A549 (cell line): ENCODE data around the gene SBNO1. TPM values are rescaled to one million over a fixed set of nuclear protein-coding genes. Genes with fewer than 3 reads are reported as not detected.
A peak's percentile ranks its signal among the peaks of the same experiment; 100 is the strongest.

Experiments
- ATAC-seq, 2 experiments: fragments of 200-7000 bp in 1 of 2; fragments of >200 bp in 1 of 2; cut with Nextera tagmentation in 1 of 2; cut with Tn5 transposase in 1 of 2; 3 replicates each; pipeline versions ENCODE4 v1.8.0 to v1.9.1; 2018 to 2020; ENCODE audit warnings: mild to moderate bottlenecking in 1 of 2, moderate library complexity in 1 of 2
- CTCF ChIA-PET: fragments of 300-600 bp; sonication (Branson Sonifier 250); formaldehyde crosslinking; extraction: SDS; loops from one replicate; lab custom pipeline; 2021; ENCODE audit warnings: antibody characterized with exemption, inconsistent platforms; lab: Yijun Ruan, JAX
- POLR2A ChIA-PET: fragments of 350-600 bp; formaldehyde crosslinking; extraction: SDS; loops from one replicate; lab custom pipeline; 2021; ENCODE audit warnings: antibody characterized with exemption, inconsistent platforms; lab: Yijun Ruan, JAX
- DNase-seq, 2 experiments: peaks; one replicate each; pipeline versions ENCODE4 v3.0.0 to v3.0.0-alpha.2; 2011 to 2016; ENCODE audit warnings: low read depth in 1 of 2, low spot score in 1 of 2
- FAIRE-seq: peaks from 2 replicates; lab custom pipeline; 2011; peaks lifted over from hg19 to GRCh38; lab: Jason Lieb, UNC
- H3K27ac ChIP-seq, 2 experiments: fragments of >200 bp; sonication (Bioruptor Twin); formaldehyde crosslinking; 3 replicates each; pipeline ENCODE4 v1.5.1; 2016 to 2017
- H3K4me1 ChIP-seq: fragments of >200 bp; sonication (Bioruptor Twin); formaldehyde crosslinking; 3 replicates; pipeline ENCODE4 v1.6.1; 2016
- H3K4me2 ChIP-seq: fragments of >200 bp; sonication (Bioruptor Twin); formaldehyde crosslinking; 3 replicates; pipeline ENCODE4 v1.6.1; 2016
- H3K4me3 ChIP-seq: fragments of >200 bp; sonication (Bioruptor Twin); formaldehyde crosslinking; 3 replicates; pipeline ENCODE4 v1.5.1; 2016
- H3K9me3 ChIP-seq: fragments of >200 bp; sonication (Bioruptor Twin); formaldehyde crosslinking; 3 replicates; pipeline ENCODE4 v1.6.1; 2016
- BHLHE40 ChIP-seq: IDR thresholded peaks from 2 replicates; pipeline ENCODE4 v1.6.1; 2012; ENCODE audit warnings: low read depth, low read length, inconsistent platforms
- CTCF ChIP-seq: fragments of >200 bp; sonication (Bioruptor Twin); formaldehyde crosslinking; IDR thresholded peaks from 3 replicates; pipeline ENCODE4 v1.5.1; 2016
- E2F6 ChIP-seq: IDR thresholded peaks from 2 replicates; pipeline ENCODE4 v1.6.1; 2012; ENCODE audit warnings: low read depth, borderline replicate concordance
- EHMT2 ChIP-seq: fragments of 200-600 bp; sonication (generic); IDR thresholded peaks from 2 replicates; pipeline ENCODE4 v1.6.1; 2016; ENCODE audit warnings: antibody characterized with exemption, low read depth, mild to moderate bottlenecking, moderate library complexity
- FOSB ChIP-seq: fragments of 250-450 bp; sonication (Bioruptor Pico); IDR thresholded peaks from 2 replicates; pipeline ENCODE4 v1.5.0; 2020; ENCODE audit warnings: mild to moderate bottlenecking, moderate library complexity
- FOXS1 ChIP-seq: fragments of 250-450 bp; sonication (Bioruptor Pico); IDR thresholded peaks from 2 replicates; pipeline ENCODE4 v1.5.0; 2020; ENCODE audit warnings: mild to moderate bottlenecking, moderate library complexity
- HDAC2 ChIP-seq: fragments of 200-600 bp; sonication (generic); IDR thresholded peaks from 2 replicates; pipeline ENCODE4 v1.6.1; 2016
- HEYL ChIP-seq: fragments of 250-450 bp; sonication (Bioruptor Pico); IDR thresholded peaks from 2 replicates; pipeline ENCODE4 v1.8.0; 2021; ENCODE audit warnings: mild to moderate bottlenecking, moderate library complexity
- HOXB13 ChIP-seq: fragments of 250-450 bp; sonication (Bioruptor Pico); IDR thresholded peaks from 2 replicates; pipeline ENCODE4 v1.5.0; 2020; ENCODE audit warnings: low read depth, mild to moderate bottlenecking, moderate library complexity
- MAX ChIP-seq: IDR thresholded peaks from 2 replicates; pipeline ENCODE4 v1.6.1; 2012
- MAZ ChIP-seq: fragments of 150-350 bp; IDR thresholded peaks from 2 replicates; pipeline ENCODE4 v1.6.1; 2014; ENCODE audit warnings: antibody characterized with exemption, low read depth, low read length, borderline replicate concordance
- MYC ChIP-seq: IDR thresholded peaks from 2 replicates; pipeline ENCODE4 v1.6.1; 2012; ENCODE audit warnings: mild to moderate bottlenecking, inconsistent platforms, low read length, improper control_type of control experiment, borderline replicate concordance
- NPAS2 ChIP-seq: fragments of 250-450 bp; sonication (Bioruptor Pico); IDR thresholded peaks from 2 replicates; pipeline ENCODE4 v1.8.0; 2022; ENCODE audit warnings: mild to moderate bottlenecking, moderate library complexity, borderline replicate concordance
- PHF8 ChIP-seq: fragments of 200-600 bp; sonication (generic); IDR thresholded peaks from 2 replicates; pipeline ENCODE4 v1.6.1; 2016; ENCODE audit warnings: low read depth, mild to moderate bottlenecking, antibody characterized with exemption, moderate library complexity, borderline replicate concordance
- RCOR1 ChIP-seq: fragments of 150-350 bp; IDR thresholded peaks from 2 replicates; pipeline ENCODE4 v1.6.1; 2014; ENCODE audit warnings: antibody characterized with exemption, low read length, low read depth
- USF2 ChIP-seq: fragments of 450-650 bp; IDR thresholded peaks from 2 replicates; pipeline ENCODE4 v1.6.1; 2014; ENCODE audit warnings: antibody characterized with exemption
- ZSCAN20 ChIP-seq: fragments of 250-450 bp; sonication (Bioruptor Pico); IDR thresholded peaks from 2 replicates; pipeline ENCODE4 v1.8.0; 2022; ENCODE audit warnings: mild to moderate bottlenecking, moderate library complexity
- WGBS: methylation state at CpG from one replicate; pipeline ENCODE4 v1.1.6; 2017; ENCODE audit errors: missing lambda C conversion rate; 5-methylcytosine and 5-hydroxymethylcytosine counted together
- polyA plus RNA-seq, 4 experiments: library from polyadenylated mRNA; depleted of rRNA in 3 of 4; stranded (reverse); fragments of >200 nt; fragmentation: RNase III in 1 of 4; extraction: RNeasy Plus Mini Kit Qiagen cat#74134 plus additional on column Dnase treatment in 1 of 4; gene quantifications; 2 replicates in 3 of 4; 3 replicates in 1 of 4; pipeline ENCODE4 v1.2.3, GENCODE V29; 2011 to 2017

SBNO1 gene
- polyA plus RNA-seq, 2 of the 4 experiments (the other 2 are of a cell fraction): 25.9 to 35.7 TPM

GRCh38 chr12:123365025-123365917 is 624 bp upstream of the SBNO1 start (continued):
- TF ChIP-seq MAZ (0 out of 2 replicates have a peak, but pooled peaks have one; percentile 7), EHMT2 (no peak), RCOR1 (no peak), HDAC2 (no peak), HEYL (CRISPR knock-in tag) (0 out of 2 replicates have a peak, but pooled peaks have one; percentile 70), CTCF (peak; percentile 84), ZSCAN20 (CRISPR knock-in tag) (no peak)
- TF ChIP-seq, all 56 proteins: peak for 31

- Histone ChIP-seq H3K4me2 (peak overlapping the region; percentile 92), H3K9me3 (no peaks in the 10 kb centered on the region), H3K4me3 (peak overlapping the region; percentile 96), H3K27ac (peak overlapping the region; percentile 93 to 98), H3K4me1 (peaks cover 14% of the 10 kb centered on the region)
- TF ChIP-seq NPAS2 (CRISPR knock-in tag) (no peak), USF2 (no peak), PHF8 (no peak), FOSB (CRISPR knock-in tag) (no peak), BHLHE40 (0 out of 2 replicates have a peak, but pooled peaks have one; percentile 2), MAX (peak; percentile 66; the same call in 1 of the 2 replicates)
- peak; percentile 52 to 65 for DNase-seq
- 2% methylated on average over 17 of the region's 62 CpGs for WGBS
- ATAC-seq: peak; percentile 26 to 40
- ChIA-PET POLR2A (interaction anchor here (0.6 to 3.6 kb wide), 4 partner anchors 20 to 238 kb away, joined by 3 to 71 read pairs (median 12); partner anchors contain the start of genes DDX55, KMT5A, MPHOSPH9 and MTRFR), CTCF (interaction anchor here (1.3 kb wide), 1 partner anchor 22 kb away, joined by 3 read pairs; no protein-coding TSS in a partner anchor)
- FAIRE-seq: no peak
These were observed 711 bp downstream of the SBNO1 start for GRCh38 chr12:123363740-123364531.

- Histone ChIP-seq H3K9me3 (no peaks in the 10 kb centered on the region), H3K4me2 (peak overlapping the region; percentile 92), H3K4me1 (peaks cover 14% of the 10 kb centered on the region), H3K4me3 (peak overlapping the region; percentile 96), H3K27ac (peak overlapping the region; percentile 93 to 98)
- 5% methylated on average over 9 of the region's 9 CpGs for WGBS
- ChIA-PET POLR2A (interaction anchor here (0.6 to 3.6 kb wide), 2 partner anchors 21 to 173 kb away, joined by 3 to 71 read pairs; partner anchors contain the start of gene KMT5A), CTCF (interaction anchor here (0.7 kb wide), 1 partner anchor 265 kb away, joined by 5 read pairs; no protein-coding TSS in a partner anchor)
- TF ChIP-seq MAX (peak; percentile 86), MYC (peak; percentile 64; the same call in 1 of the 2 replicates), USF2 (peak; percentile 57), FOXS1 (no peak), E2F6 (no peak), HOXB13 (no peak)
- ATAC-seq: peak in 1 of 2 experiments; percentile 11; a peak in 3 of 6 replicates
- no peak for FAIRE-seq
- peak in 1 of 2 experiments; percentile 23 for DNase-seq
These were observed 1.3 kb downstream of the SBNO1 start for GRCh38 chr12:123363390-123363739.
